WTC11 (cell line): ENCODE data around the gene TEX261. TPM values are rescaled to one million over a fixed set of nuclear protein-coding genes. Genes with fewer than 3 reads are reported as not detected.

Experiments used
- ATAC-seq: fragments of 200-7000 bp; cut with Tn5 transposase; 2 replicates; pipeline ENCODE4 v1.10.0; 2021; ENCODE audit warnings: mild to moderate bottlenecking, moderate library complexity
- CTCF ChIA-PET: fragments of 300-600 bp; sonication (Branson Sonifier 250); formaldehyde crosslinking; loops from one replicate; lab custom pipeline; 2021; ENCODE audit warnings: antibody characterized with exemption; lab: Charles Lee
- POLR2A ChIA-PET: fragments of 350-600 bp; sonication (Branson Sonifier 250); formaldehyde crosslinking; loops from one replicate; lab custom pipeline; 2021; ENCODE audit warnings: antibody characterized with exemption; lab: Charles Lee
- DNase-seq: peaks from one replicate; pipeline ENCODE4 v3.0.0; 2021; ENCODE audit warnings: low spot score
- H3K27ac Mint-ChIP-seq: 2 replicates; pipeline ENCODE4 v1.8.0; 2021; ENCODE audit warnings: mixed read lengths
- H3K27me3 Mint-ChIP-seq: 2 replicates; pipeline ENCODE4 v1.8.0; 2021; ENCODE audit warnings: low read depth, mild to moderate bottlenecking, moderate library complexity, mixed read lengths
- H3K36me3 Mint-ChIP-seq: 2 replicates; pipeline ENCODE4 v1.8.0; 2021; ENCODE audit warnings: mixed read lengths
- H3K4me1 Mint-ChIP-seq: 2 replicates; pipeline ENCODE4 v1.8.0; 2022; ENCODE audit warnings: mixed read lengths
- H3K4me3 Mint-ChIP-seq: 2 replicates; pipeline ENCODE4 v1.8.0; 2021; ENCODE audit warnings: mild to moderate bottlenecking, moderate library complexity, mixed read lengths
- H3K9me3 Mint-ChIP-seq: 2 replicates; pipeline ENCODE4 v1.8.0; 2021; ENCODE audit warnings: mixed read lengths
- CREB1 ChIP-seq: sonication (generic); formaldehyde crosslinking; IDR thresholded peaks from 2 replicates; pipeline ENCODE4 v1.8.0; 2023; ENCODE audit warnings: mild to moderate bottlenecking, missing genetic modification reagents
- CREM ChIP-seq: sonication (generic); formaldehyde crosslinking; IDR thresholded peaks from 2 replicates; pipeline ENCODE4 v1.8.1; 2022; ENCODE audit warnings: mild to moderate bottlenecking, missing genetic modification reagents, moderate library complexity
- E2F4 ChIP-seq: sonication (generic); formaldehyde crosslinking; IDR thresholded peaks from 2 replicates; pipeline ENCODE4 v1.8.1; 2022; ENCODE audit warnings: low read depth, mild to moderate bottlenecking, moderate library complexity, missing genetic modification reagents, borderline replicate concordance
- ELF4 ChIP-seq: sonication (generic); formaldehyde crosslinking; IDR thresholded peaks from 2 replicates; pipeline ENCODE4 v1.8.1; 2022; ENCODE audit warnings: low read depth, mild to moderate bottlenecking, moderate library complexity, missing genetic modification reagents
- HMGXB4 ChIP-seq: sonication (generic); formaldehyde crosslinking; IDR thresholded peaks from 2 replicates; pipeline ENCODE4 v1.8.1; 2023; ENCODE audit warnings: mild to moderate bottlenecking, moderate library complexity, missing genetic modification reagents
- KAT7 ChIP-seq: sonication (generic); formaldehyde crosslinking; IDR thresholded peaks from 2 replicates; pipeline ENCODE4 v1.8.1; 2023; ENCODE audit warnings: missing genetic modification reagents, mild to moderate bottlenecking, borderline replicate concordance
- MYBL2 ChIP-seq: sonication (generic); formaldehyde crosslinking; IDR thresholded peaks from 2 replicates; pipeline ENCODE4 v1.8.1; 2023; ENCODE audit warnings: mild to moderate bottlenecking, moderate library complexity, missing genetic modification reagents
- OVOL2 ChIP-seq: fragments of 250-450 bp; sonication (Bioruptor Pico); IDR thresholded peaks from 2 replicates; pipeline ENCODE4 v1.9.0; 2021; ENCODE audit warnings: mild to moderate bottlenecking, borderline replicate concordance
- RELA ChIP-seq: sonication (generic); formaldehyde crosslinking; IDR thresholded peaks from 2 replicates; pipeline ENCODE4 v1.8.1; 2022; ENCODE audit warnings: missing genetic modification reagents, mild to moderate bottlenecking, borderline replicate concordance
- TEAD1 ChIP-seq: sonication (generic); formaldehyde crosslinking; IDR thresholded peaks from 2 replicates; pipeline ENCODE4 v1.8.0; 2022; ENCODE audit warnings: mild to moderate bottlenecking, missing genetic modification reagents
- USF1 ChIP-seq: sonication (generic); formaldehyde crosslinking; IDR thresholded peaks from 2 replicates; pipeline ENCODE4 v1.8.0; 2022; ENCODE audit warnings: mild to moderate bottlenecking, missing genetic modification reagents
- ZNF232 ChIP-seq: sonication (generic); formaldehyde crosslinking; IDR thresholded peaks from 2 replicates; pipeline ENCODE4 v1.8.0; 2022; ENCODE audit warnings: mild to moderate bottlenecking, missing genetic modification reagents
- ZNF263 ChIP-seq: sonication (generic); formaldehyde crosslinking; IDR thresholded peaks from 2 replicates; pipeline ENCODE4 v1.8.1; 2022; ENCODE audit warnings: low read depth, mild to moderate bottlenecking, moderate library complexity, missing genetic modification reagents
- ZNF281 ChIP-seq: sonication (generic); formaldehyde crosslinking; IDR thresholded peaks from 2 replicates; pipeline ENCODE4 v1.8.0; 2023; ENCODE audit warnings: mild to moderate bottlenecking, missing genetic modification reagents
- ZNF317 ChIP-seq: sonication (generic); formaldehyde crosslinking; IDR thresholded peaks from 2 replicates; pipeline ENCODE4 v1.8.1; 2023; ENCODE audit warnings: low read depth, mild to moderate bottlenecking, moderate library complexity, missing genetic modification reagents, borderline replicate concordance
- total RNA-seq: library from RNA; stranded (reverse); gene quantifications from 3 replicates; pipeline ENCODE4 v1.2.3, GENCODE V29; 2021
- TF ChIP-seq, protein P1 (sequence below): sonication (generic); formaldehyde crosslinking; conservative IDR thresholded peaks from 2 replicates; pipeline ENCODE4 v1.8.1; 2023; ENCODE audit warnings: mild to moderate bottlenecking, low read depth, missing genetic modification reagents, moderate library complexity
- TF ChIP-seq, protein P2 (sequence below): sonication (generic); formaldehyde crosslinking; IDR thresholded peaks from 2 replicates; pipeline ENCODE4 v1.8.1; 2023; ENCODE audit warnings: mild to moderate bottlenecking, missing genetic modification reagents, moderate library complexity
- TF ChIP-seq, protein P3 (sequence below): sonication (generic); formaldehyde crosslinking; IDR thresholded peaks from 2 replicates; pipeline ENCODE4 v1.8.1; 2023; ENCODE audit warnings: mild to moderate bottlenecking, missing genetic modification reagents

The TEX261 gene
- total RNA-seq, 1 experiment from 2014 or later, result 18.3 TPM

DNA sequence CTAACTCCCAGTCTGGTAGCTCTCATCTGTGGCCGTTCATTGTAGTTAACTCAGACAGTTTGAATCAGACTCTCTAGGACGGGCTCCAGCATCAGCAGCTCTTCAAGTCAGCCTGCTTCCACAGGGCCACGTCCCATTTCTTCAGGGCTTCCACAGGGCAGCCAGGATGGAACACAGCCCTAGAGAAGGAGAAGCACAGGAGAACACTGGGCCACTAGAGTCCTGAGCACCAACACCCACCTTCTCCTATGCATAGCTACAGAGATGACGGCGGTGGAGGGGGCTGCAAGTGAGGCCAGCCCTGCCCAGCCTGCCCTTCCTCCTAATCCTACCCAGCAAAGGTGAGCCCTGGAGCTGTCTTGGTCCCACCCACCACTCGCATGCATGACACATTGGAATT is 10.2 kb upstream of the TEX261 start:
- ATAC-seq (no peak), DNase-seq (no peak)
- Mint-ChIP-seq H3K4me1 (peaks cover 18% of the 10 kb centered on the region), H3K36me3 (no peaks in the 10 kb centered on the region), H3K27me3 (peaks cover 20% of the 10 kb centered on the region), H3K27ac (no peak overlapping the region), H3K9me3 (peaks cover 4% of the 10 kb centered on the region), H3K4me3 (no peak overlapping the region)
- CTCF ChIA-PET, result no interaction called here
- TF ChIP-seq RELA (CRISPR knock-in tag), result no peak
- POLR2A ChIA-PET, result no interaction called here

DNA sequence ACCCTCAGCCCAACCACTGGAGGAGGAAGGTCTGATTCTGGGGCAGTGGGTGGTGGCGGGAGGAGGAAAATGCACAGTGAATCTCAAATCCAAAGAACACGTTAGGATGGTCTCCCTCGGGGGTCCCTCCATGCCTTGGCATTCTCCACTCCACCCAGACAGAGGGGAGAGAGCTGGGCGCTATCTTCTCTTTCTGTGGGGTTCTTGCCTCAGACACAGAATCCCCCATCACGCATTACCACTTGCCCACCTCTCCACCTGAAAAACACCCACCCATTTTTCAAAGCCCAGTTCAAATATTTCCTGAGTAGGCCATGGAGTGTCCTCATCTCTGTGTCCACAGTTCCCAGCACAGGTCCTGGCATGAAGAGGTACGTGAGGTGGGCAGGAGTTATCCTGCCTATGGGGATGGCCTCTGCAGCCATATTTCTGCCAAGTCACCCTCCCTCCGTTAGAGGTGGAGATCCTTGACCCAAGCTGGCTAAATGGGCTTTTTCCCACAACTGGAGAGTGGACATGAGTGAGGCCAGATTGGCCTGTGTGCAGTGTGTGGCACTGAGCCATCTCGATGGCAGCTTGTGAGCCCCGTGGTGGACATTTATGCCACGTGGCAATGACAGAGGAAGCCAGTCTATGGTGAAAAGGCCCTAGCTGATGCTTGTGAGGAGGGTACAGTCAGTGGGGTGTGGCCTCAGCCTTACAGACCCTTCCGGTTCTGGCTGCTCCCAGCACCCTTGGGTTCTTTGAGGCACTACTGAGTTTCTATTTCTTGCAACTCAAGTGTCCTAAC is 9.5 kb upstream of the TEX261 start:
- H3K9me3 Mint-ChIP-seq, result no peaks in the 10 kb centered on the region; the same call in 1 of the 2 replicates
- H3K27ac Mint-ChIP-seq, result no peak overlapping the region
- ChIA-PET CTCF (no interaction called here), POLR2A (no interaction called here)
- peaks cover 18% of the 10 kb centered on the region for H3K4me1 Mint-ChIP-seq
- peaks cover 24% of the 10 kb centered on the region for H3K27me3 Mint-ChIP-seq
- no peak for ATAC-seq
- DNase-seq, result no peak
- H3K36me3 Mint-ChIP-seq, result no peaks in the 10 kb centered on the region
- H3K4me3 Mint-ChIP-seq, result no peak overlapping the region
- TF ChIP-seq ZNF263 (CRISPR knock-in tag) (no peak), ZNF281 (no peak), TEAD1 (CRISPR knock-in tag) (no peak), KAT7 (no peak), ELF4 (CRISPR knock-in tag) (no peak), E2F4 (CRISPR knock-in tag) (no peak), OVOL2 (no peak), ZNF232 (CRISPR knock-in tag) (no peak), CREM (CRISPR knock-in tag) (no peak), CREB1 (CRISPR knock-in tag) (no peak), USF1 (CRISPR knock-in tag) (no peak), HMGXB4 (no peak), ZNF317 (no peak), MYBL2 (CRISPR knock-in tag) (no peak)
- TF ChIP-seq, protein P1, sequence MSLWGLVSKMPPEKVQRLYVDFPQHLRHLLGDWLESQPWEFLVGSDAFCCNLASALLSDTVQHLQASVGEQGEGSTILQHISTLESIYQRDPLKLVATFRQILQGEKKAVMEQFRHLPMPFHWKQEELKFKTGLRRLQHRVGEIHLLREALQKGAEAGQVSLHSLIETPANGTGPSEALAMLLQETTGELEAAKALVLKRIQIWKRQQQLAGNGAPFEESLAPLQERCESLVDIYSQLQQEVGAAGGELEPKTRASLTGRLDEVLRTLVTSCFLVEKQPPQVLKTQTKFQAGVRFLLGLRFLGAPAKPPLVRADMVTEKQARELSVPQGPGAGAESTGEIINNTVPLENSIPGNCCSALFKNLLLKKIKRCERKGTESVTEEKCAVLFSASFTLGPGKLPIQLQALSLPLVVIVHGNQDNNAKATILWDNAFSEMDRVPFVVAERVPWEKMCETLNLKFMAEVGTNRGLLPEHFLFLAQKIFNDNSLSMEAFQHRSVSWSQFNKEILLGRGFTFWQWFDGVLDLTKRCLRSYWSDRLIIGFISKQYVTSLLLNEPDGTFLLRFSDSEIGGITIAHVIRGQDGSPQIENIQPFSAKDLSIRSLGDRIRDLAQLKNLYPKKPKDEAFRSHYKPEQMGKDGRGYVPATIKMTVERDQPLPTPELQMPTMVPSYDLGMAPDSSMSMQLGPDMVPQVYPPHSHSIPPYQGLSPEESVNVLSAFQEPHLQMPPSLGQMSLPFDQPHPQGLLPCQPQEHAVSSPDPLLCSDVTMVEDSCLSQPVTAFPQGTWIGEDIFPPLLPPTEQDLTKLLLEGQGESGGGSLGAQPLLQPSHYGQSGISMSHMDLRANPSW (CRISPR knock-in tag), result no peak
- TF ChIP-seq, protein P2, sequence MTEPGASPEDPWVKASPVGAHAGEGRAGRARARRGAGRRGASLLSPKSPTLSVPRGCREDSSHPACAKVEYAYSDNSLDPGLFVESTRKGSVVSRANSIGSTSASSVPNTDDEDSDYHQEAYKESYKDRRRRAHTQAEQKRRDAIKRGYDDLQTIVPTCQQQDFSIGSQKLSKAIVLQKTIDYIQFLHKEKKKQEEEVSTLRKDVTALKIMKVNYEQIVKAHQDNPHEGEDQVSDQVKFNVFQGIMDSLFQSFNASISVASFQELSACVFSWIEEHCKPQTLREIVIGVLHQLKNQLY (CRISPR knock-in tag), result no peak
- TF ChIP-seq, protein P3, sequence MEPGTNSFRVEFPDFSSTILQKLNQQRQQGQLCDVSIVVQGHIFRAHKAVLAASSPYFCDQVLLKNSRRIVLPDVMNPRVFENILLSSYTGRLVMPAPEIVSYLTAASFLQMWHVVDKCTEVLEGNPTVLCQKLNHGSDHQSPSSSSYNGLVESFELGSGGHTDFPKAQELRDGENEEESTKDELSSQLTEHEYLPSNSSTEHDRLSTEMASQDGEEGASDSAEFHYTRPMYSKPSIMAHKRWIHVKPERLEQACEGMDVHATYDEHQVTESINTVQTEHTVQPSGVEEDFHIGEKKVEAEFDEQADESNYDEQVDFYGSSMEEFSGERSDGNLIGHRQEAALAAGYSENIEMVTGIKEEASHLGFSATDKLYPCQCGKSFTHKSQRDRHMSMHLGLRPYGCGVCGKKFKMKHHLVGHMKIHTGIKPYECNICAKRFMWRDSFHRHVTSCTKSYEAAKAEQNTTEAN (CRISPR knock-in tag), result no peak
